Stimulated activated CD8-positive, alpha-beta memory T cell treated with anti-CD3 and anti-CD28 coated beads, Interleukin-2, amount 100 ng/mL, for 1 hour (primary cell): ENCODE data around the gene PPP1R27.

ENCODE experiments used
- DNase-seq, 2 donors: peaks; one replicate each; pipeline ENCODE4 v3.0.0-alpha.2; 2020; ENCODE audit warnings: low read depth in 2 of 2

Gene PPP1R27

DNA sequence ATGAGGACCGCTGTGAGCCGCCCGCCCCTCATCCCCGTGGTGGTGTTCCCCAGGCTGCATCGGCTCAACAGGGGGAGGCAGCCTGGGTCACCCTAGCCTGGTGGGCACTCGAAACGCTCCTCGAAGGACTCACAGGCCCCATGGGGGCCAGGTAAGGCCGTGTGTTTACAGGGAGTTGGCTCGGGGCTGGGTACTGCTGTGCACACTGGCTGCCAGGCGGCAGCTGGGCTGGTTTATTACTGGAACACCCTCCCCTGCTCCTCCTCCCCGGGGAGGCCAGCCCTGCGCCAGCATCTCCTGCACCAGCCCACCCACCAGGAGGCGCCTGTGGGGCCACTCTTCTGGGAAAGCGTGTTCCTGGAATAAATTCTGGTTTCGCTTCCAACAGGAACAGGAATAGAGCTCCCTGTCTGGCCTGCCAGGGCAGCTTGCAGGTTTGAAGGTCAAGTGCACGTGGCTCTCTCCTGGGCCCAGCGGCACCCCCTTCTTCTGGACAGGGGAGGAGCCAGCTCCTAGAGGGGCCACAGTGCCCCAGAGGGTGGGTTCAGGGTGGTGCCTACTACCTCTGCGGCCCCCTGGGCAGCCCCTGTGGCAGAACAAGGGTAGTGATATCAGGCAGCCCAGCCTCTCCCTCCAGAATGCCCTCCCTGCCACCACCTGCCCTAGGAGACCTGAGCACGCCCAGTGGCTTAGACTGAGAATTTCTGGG, 13.1 kb downstream of the PPP1R27 start:
- DNase-seq, result no peak

DNA sequence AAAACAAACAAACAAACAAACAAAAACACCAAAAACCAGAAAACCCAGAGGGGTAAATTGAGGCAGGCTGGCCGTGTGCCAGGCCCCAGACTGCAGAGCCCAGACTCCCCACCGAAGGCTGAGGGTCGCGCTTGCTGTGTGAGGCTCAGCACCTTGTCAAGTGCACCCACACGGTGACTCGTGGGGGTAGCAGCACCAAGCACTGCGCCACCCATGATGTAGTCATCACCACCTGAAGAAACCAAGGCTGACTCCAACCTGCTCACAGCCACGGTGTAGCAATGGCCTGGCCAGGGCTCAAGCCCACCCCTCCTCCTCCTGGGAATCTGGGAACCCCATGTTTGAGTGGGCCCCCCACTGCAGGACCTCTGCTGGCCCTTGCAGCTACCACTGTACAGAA, 13.7 kb downstream of the PPP1R27 start:
- DNase-seq, result no peak

DNA sequence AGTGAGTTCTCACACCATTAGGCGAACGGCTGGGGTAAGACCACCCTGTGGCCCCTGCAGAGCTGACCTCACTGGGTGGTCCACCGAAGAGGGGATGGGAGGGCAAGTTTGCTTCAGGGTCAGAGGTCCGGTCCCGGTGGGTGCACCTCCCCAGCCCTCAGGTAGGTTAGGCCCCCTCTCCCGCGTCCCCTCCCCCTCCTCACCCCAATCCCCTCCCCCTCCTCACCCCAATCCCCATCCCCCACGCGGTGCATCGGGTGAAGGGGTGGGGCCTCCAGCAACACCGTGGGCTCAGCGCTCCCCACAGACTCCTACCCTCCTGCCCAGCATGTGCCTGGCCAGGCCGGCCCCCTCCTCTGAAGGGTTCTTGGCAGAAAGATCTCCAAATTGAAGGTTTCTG, 15.1 kb downstream of the PPP1R27 start:
- no peak for DNase-seq

DNA sequence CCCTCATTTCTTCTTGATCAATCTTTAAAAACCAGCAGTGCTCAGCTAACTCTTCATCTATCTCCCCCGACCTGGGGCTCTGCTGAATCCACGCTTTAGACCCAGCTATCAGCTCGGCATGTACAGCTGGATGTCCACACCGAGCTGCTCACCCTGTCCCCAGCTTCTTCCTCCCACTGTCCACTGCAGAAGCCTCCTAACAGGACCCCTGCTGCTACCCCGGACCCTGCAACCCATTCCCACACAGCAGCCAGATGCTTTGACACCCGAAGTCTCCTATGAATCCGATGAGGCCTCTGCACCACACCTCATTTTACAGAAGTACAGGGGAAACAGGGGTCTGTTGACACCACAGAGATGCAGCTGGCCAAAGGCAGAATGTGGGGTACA, 17.1 kb downstream of the PPP1R27 start:
- no peak for DNase-seq

DNA sequence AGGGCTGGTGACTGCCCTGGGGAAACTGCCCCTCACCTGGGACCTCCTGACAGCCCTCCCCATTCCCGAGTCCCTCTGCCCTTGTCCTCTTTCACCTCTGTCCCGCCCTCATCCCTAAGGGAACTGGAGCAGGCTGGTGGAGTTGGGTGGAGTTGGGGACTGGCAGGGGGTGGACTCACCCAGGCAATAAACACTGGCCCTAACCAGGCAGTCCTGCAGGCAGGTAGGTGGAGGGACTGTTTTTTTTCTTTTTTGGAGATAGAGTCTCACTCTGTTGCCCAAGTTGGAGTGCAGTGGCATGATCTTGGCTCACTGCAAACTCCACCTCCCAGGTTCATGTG, 19.2 kb downstream of the PPP1R27 start:
- no peak for DNase-seq

DNA sequence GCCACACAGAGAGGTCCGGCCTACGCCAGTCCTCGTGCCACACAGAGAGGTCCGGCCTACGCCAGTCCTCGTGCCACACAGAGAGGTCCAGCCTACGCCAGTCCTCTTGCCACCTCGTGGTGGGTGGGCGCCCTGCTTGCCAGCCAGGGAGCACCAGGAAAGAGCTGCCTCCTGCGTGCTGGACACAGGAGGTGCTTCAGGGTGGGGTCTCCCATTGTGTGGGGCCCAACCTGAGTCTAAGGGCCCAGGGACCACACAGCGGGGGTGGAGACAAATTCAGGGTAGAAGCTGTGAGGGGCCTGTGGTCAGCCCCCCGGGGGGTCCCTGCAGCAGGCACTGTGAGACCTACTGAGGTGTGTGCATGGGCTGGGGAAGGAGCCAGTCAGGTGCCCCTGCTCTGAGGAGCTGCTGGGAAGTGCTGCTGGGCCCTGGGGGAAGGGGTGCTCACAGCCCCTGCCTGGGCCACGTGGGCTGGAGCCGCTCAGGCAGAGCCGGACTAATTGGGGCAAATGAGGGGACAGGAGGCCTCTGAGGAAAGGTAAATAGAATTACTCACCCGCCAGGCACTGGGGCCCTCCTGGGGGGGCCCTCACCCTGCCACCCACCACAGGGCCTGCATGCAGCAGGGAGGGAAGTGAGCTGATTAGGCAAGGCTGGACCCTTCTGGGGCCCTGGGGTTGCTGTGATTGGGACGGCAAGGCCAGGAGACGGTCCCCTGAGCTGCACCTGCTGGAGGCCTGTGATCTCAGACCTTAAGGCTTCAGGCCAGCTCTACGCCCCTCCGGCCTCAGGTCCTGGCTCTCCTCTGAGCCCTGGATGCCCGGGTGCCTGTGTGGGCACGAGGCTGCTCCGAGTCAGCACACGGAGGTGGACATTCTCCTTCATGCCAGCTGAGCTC, 19.9 kb downstream of the PPP1R27 start:
- DNase-seq, result no peak

DNA sequence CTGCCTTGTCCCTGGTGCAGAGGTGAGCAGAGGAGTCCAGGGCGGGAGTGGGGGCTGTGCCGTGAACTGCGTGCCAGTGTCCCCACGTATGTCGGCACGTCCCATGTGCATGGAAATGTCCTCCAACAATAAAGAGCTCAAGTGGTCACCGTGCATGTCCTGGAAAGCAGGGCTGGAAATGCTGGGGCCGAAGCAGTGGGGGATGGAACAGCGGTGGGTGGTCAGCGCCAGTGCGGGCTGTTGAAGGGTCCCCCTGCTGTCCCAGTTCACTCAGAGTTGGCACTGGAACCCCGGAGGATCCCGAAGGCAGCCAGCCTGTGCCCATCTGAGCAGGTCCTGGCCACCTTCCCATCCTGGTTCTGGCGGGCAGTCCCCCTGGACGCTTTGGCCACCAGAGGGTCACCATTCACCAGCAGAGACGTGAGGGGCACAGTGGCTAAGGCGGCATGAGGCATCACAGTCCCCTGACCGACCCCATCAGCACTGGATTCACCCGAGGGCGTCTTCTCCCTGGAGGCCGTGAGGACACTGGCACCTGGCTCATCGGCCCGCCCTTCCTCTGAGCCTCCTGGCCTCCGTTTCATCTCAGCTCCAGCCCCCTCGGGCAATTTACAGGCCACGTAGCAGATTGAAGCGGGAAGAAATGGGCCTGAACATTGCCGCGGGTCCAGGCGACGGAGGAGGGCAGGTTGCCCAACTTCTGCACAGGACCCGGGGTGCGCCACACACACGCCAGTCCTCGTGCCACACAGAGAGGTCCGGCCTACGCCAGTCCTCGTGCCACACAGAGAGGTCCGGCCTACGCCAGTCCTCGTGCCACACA, 20.8 kb downstream of the PPP1R27 start:
- DNase-seq, result no peak

DNA sequence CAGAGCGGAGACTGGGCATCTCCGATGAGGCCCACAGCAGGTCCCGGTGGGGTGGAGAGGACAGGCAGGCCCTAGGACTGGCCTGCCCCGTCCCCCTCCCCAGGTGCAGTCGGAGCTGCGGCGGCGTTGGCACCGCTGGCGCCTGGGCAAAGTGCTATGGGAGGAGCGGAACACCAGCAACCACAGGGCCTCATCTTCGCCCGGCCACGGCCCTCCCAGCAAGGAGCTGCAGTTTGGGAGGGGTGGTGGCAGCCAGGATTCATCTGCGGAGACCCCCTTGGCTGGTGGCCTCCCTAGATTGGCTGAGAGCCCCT, 21.5 kb downstream of the PPP1R27 start:
- no peak for DNase-seq

DNA sequence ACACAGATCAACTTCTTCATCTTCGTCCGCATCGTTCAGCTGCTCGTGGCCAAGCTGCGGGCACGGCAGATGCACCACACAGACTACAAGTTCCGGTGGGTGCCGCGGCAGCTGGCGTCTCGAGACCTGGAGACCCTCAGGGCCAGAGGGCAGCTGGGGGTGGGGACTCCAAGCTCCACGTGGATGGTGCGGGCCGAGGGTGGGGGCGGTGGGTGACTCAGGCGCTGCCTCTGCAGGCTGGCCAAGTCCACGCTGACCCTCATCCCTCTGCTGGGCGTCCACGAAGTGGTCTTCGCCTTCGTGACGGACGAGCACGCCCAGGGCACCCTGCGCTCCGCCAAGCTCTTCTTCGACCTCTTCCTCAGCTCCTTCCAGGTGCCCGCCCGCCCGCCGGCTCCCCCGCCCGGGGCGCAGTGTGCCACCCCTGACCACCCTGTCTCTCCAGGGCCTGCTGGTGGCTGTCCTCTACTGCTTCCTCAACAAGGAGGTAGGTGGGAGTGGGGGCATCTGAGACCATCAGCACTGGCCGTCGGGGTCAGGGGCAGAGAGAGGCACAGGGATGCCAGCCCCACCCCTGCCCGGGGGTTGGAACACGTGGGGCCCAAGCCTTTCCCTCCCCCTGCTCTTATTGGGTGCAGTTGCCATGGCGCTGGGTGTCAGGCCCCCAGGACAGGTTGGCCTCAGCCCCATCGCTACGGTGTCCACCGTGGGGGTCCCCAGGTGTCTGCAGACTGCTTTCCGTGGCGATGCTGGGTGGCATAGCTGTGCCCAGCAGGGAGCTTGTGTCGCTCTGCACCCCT, 22.1 kb downstream of the PPP1R27 start:
- DNase-seq, result no peak

DNA sequence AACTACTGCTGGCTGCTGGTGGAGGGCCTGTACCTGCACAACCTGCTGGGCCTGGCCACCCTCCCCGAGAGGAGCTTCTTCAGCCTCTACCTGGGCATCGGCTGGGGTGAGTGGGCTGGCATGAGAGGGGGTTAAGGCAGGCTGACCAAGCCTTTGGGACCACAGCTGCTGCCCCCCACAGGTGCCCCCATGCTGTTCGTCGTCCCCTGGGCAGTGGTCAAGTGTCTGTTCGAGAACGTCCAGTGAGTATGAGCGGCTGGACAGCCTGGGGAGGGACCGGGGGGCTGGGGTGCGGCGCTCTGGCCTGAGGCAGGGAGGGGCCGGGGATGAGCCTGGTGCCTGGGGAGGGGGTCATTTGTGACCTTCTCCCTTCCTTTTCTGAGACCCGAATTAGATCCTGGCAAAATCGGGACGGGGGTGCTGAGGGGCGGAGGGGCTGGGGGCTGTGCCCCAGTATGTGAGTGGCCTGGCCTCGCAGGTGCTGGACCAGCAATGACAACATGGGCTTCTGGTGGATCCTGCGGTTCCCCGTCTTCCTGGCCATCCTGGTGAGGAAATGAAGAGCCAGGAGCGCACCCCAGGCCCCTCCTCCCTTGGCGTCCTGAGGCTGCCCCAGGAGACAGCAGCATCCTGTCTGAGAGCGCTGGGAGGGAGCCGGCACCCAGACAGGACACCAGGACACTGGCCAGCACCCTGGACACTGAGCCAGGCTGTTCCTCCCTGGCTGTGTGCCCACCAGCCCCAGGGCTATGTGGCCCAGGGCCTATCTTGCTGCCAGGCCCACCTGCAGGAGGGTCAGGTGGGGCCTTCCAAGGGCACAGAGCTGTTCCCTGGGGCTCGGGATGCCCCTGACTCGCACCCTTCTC, 22.9 kb downstream of the PPP1R27 start:
- no peak for DNase-seq

DNA sequence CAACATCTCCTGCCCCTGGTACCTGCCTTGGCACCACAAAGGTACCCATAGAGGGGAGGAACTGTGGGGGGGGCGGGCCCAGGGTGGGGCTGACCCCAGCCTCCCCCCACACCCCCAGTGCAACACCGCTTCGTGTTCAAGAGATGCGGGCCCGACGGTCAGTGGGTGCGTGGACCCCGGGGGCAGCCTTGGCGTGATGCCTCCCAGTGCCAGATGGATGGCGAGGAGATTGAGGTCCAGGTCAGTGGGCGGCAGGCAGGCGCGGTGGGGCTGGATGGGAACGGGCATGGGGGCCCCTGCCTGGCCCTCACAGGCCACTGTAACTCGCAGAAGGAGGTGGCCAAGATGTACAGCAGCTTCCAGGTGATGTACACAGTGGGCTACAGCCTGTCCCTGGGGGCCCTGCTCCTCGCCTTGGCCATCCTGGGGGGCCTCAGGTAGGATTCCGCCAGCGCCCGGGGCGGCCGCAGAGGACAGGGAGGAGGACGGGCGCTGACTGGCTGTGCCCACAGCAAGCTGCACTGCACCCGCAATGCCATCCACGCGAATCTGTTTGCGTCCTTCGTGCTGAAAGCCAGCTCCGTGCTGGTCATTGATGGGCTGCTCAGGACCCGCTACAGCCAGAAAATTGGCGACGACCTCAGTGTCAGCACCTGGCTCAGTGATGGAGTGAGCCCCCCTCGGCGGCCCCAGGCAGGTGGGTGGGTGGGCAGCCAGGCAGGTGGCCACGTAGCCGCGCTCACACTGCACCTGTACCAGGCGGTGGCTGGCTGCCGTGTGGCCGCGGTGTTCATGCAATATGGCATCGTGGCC, 23.8 kb downstream of the PPP1R27 start:
- DNase-seq, result no peak

DNA sequence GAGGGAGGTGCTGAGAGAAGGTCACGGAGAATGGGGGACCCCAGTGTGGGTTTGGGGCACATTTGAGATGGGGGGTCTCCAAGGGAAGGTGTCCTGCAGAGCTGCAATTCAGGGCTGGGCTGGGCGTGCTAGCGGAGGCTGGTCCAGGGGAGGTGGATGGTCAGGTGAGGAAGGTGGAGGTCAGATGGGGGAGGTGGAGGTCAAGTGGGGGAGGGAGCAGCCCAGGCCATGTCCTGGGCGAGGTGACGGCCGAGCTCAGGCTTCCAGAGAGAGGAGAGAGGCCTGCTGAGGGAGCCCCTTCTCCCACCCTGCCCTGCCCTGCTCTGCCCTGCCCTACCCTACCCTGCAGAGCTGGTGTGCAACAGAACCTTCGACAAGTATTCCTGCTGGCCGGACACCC, 24.4 kb downstream of the PPP1R27 start:
- DNase-seq, result no peak

DNA sequence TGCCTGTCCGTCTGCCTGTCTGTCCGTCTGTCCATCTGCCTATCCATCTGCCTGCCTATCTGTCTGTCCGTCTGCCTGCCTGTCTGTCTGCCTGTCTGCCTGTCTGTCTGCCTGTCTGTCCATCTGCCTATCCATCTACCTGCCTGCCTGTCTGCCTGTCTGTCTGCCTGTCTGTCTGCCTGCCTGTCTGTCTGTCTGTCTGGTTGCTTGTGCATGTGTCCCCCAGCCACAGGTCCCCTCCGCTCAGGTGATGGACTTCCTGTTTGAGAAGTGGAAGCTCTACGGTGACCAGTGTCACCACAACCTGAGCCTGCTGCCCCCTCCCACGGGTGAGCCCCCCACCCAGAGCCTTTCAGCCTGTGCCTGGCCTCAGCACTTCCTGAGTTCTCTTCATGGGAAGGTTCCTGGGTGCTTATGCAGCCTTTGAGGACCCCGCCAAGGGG, 25.3 kb downstream of the PPP1R27 start:
- DNase-seq, result no peak

DNA sequence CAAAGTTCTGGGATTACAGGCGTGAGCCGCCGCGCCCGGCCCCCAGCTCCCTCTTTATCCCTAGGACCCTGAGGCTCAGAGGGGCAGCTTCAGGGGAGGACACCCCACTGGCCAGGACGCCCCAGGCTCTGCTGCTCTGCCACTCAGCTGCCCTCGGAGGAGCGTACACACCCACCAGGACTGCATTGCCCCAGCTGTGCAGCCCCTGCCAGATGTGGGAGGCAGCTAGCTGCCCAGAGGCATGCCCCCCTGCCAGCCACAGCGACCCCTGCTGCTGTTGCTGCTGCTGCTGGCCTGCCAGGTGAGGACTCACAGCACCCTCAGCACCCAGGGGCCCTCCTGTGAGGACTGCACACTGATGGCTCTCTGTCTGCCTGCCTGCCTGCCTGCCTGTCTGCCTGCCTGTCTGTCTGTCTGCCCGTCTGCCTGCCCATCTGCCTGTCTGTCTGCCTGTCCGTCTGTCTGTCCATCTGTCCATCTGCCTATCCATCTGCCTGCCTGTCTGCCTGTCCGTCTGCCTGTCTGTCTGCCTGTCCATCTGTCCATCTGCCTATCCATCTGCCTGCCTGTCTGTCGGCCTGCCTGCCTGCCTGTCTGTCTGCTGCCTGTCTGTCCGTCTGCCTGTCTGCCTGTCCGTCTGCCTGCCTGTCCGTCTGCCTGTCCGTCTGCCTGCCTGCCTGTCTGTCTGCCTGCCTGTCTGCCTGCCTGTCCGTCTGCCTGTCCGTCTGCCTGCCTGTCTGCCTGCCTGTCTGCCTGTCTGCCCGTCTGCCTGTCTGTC, 25.9 kb downstream of the PPP1R27 start:
- no peak for DNase-seq

DNA sequence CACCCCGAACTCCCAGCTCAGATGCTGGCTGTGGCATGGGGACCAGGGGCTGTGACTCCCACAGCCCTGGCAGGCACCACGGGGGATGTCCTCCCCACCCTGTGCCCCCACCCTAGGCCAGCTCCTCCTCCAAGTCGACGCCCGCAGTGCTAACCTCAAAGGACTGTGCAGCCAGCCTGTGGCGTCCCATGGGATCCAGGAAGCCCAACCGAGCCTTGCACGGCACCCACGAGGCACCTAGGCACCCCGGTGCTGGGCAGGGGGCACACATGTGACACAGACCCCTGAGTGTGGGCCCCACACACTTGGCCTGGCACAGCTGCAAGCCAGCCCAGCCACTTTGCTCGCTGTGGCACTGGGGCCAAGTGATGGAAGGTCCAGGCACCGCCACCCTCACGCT, 27.0 kb downstream of the PPP1R27 start:
- no peak for DNase-seq

DNA sequence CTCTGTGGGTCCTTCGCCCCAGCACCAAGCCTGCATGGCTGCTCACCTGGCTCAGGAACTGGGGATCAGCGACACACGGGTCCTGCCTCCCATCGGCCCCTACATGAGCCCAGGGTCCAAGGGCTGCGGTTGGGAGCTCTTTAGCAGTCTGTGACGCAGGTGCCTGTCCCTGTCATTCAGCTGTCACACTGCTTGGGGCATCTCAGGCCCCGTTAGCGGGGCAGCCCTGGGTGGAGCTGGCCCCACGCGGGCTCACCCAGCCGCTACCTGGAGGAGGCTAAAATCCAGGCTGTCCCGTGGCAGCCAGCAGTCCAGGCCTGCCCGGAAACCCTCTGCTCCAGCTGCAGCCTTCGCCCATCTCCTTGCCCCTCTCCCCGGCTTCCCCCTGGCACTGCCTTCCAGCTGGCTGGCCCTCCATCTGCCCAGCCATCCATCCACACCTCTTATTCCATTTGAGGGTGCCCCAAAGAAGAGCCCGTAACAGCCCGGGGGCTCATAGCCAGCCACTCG, 27.6 kb downstream of the PPP1R27 start:
- DNase-seq, result no peak

DNA sequence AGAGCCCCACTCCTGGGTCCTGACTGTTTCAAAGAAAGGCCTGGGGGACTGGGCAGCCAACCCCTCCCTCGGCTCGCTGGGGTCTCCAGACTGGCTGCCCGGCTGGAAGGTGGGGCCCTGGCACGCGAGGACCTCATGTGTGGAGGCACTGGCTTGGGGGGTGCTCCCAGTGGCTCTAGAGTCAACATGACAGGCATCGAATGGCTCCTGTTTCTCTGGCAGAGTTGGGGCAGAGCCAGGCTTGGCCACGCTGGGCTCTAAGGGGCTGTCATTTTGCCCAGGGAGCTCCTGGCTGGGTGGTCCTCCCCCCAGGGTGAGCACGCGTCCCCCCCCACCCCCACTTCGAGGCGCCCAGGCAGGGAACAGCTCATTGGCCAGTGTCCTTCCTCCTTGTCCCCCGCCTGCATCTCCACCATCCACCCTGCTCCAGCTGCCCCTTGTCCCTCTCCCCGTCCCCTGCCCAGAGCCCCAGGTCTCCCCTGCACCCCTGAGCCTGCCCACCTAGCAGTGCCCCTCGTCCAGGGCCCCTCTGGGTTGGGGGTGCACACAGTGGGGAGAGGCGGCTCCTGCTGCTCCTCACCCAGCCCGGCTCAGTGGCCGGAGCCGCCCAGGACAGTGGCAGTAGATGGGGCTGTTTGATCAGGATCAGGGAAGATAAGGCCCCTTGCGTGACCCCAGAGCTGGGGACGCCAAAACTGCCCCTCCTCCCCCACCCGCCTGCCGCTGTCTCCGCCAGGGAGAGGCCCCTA, 28.2 kb downstream of the PPP1R27 start:
- no peak for DNase-seq
